CD4-positive, alpha-beta T cell treated with Interleukin-2 at 100 ng/mL for 4 hours (primary cell): ENCODE results near the gene PCYT1A.
"Not testable (repeated sequence)": the region's sequence is repeated elsewhere in the genome, so short reads cannot be mapped to it uniquely, and the experiment has no call there.

Experiments used
- DNase-seq: peaks from one replicate; pipeline ENCODE4 v3.0.0-alpha.2; 2020; ENCODE audit warnings: low spot score

The PCYT1A gene

GRCh38 chr3:196287440-196288140 is at the start of gene PCYT1A:
Gene PCYT1A, minus strand, starts transcription at chr3:196287726. Its CDS starts 17,195 bp downstream, at chr3:196270531.
- DNase-seq, result peak; percentile 77

DNA sequence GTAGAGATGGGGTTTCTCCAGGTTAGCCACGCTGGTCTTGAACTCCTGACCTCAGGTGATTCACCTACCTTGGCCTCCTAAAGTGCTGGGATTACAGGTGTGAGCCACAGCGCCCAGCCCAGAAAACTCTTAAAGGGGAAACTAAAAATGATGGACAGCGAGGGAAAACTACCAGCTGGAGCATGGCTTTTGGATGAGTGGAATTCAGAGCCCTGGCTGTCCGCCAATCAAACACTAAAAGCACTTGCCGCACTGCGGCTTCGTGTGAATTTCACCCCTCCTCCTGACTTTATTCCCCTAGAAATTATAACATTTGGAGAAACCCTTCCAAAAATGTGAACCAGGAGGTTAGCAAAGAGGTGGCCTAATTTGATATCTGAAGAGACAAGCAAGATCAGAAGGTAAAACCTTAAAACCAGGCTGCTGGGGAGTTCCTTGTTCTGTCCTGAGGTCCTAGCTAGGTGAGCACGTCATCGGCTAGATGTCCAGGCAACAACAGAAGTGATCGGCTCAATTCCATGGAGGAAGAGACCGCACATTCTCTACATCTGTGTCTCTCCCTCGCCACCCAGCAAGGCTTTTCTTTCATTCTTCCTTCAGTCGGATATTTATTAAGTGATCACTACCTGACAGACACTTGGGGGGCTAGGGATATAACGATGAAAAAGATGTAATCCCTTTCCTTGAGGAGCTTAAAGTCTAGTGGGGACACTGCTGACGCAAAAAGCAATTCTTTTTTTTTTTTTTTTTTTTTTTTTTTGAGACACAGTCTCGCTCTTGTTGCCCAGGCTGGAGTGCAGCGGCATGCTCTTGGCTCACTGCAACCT is 49.0 kb upstream of the PCYT1A start:
- DNase-seq, result no peak

DNA sequence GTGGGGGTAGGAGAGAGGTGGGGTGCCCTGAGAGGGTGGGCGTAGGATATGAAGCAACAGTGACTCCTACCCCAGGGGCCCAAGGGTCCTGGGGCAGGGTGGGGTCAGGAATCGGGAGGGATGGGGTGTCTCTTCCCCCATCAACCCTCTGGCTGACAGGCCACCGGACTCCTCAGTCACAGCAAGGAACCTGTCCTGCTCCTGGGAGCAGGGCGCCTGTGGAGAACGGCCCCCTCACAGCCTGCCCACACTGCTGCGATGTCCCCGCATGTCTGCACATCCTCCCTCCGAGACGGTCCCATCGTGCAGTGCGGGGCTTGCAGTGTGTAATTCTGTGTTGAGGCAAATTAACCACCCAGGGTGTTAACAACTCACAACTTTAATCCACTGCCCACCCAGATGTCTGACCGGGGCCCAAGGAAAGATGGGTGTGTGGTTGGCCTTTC is 48.0 kb upstream of the PCYT1A start:
- no peak for DNase-seq

DNA sequence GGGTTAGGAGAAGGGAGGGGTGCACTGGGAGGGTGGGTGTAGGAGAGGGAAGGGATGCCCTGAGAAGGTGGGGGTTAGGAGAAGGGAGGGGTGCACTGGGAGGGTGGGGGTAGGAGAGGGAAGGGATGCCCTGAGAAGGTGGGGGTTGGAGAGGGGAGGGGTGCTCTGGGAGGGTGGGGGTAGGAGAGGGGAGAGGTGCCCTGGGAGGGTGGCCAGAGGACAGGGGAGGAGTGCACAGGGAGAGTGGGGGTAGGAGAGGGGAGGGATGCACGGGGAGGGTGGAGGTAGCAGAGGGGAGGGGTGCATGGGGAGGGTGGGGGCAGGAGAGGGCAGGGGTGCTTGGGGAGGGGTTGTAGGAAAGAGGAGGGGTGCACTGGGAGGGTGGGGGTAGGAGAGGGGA is 47.5 kb upstream of the PCYT1A start:
- DNase-seq, result no peak

GRCh38 chr3:196332168-196332567 is 44.6 kb upstream of the PCYT1A start:
- no peak for DNase-seq

- DNase-seq, result no peak
Observed at GRCh38 chr3:196327405-196327804, 39.9 kb upstream of the PCYT1A start.

GRCh38 chr3:196326936-196327335 is 39.4 kb upstream of the PCYT1A start:
- DNase-seq, result no peak

DNA sequence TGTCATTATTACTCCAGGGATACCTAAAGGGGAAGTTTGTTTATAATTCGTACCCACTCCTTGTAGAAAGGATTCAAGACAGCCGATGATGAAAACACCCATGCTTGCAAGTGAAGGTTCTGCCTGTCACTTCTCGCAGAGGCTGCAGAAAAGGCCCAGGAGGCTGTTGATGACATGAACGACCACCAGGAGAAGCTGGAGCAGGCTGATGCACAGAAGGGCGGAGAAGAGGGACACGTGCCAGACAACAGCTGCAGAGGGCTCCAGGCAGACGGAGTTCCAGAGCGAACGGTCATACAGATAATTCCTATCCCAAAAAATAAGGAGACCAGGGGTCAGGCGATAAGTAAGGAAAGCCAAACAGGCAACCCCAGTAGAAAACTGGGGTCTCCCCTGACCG is 36.2 kb upstream of the PCYT1A start:
- DNase-seq, result no peak

GRCh38 chr3:196323016-196323415 is 35.5 kb upstream of the PCYT1A start:
- DNase-seq, result no peak

- DNase-seq, result no peak
Observed at GRCh38 chr3:196321162-196321561, 33.6 kb upstream of the PCYT1A start.

DNA sequence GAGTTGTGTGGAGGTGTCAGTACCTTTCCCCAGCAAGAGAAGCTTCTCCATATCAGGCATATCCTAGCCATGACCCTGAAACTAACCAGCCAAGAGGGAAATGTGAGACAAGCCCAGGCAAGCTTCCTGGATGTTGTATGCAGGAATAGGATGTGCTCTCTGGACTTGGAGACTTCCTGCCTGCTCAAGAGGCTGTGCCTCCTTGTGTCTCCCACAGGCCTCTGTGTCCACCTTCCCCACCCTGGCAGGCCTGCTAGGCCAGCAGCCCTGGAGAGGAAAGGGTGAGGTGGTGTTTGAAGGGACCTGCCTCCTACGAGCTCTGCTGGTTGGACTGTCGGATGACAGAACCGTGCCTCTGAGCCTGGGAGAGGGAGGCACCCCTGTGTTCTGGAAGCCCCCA is 32.6 kb upstream of the PCYT1A start:
- no peak for DNase-seq

DNA sequence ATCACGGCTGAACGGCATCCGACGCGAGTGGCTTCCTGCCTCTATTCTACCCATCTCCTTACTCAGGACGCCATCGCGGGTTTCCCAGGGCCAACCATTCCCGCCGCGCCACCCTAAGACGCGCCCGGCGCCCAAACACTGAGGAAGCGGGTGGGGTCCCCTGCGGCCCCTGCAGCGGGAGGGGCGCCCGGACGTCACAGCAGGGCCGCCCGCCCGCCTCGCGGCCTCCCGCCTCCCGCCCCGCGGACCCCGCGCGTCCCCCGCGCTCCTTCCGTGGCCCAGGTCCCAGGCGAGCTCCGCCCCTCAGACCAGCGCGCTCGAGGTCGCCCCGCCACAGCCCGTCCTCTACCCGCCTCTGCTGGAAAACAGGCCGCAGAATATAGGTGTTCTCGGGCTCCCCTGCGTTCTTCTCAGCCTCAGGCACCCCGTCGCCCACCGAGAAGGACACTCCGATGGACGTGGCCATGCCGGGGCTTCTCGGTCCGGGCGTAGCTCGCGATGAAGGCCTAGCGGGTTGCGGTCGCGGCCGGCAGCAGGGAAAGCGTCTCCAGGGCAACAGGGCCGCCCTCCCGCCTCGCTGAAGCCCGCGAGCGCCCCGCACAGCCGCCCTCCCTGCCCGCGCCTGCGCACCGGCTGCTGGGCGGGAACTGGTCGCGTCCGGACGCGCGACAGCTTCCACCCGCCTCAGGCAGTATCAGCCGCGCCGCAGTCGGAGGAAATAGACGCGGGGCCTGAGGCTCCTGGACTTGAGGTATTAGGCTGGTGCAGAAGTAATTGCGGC is 30.4 kb upstream of the PCYT1A start, which contains the start of gene DYNLT2B:
DYNLT2B (minus strand) TSS at position 554 of the 781 bp plus-strand sequence; CDS start at position 466, 88 bp downstream.
- peak; percentile 87 for DNase-seq

- not testable (repeated sequence) for DNase-seq
Observed at GRCh38 chr3:196316799-196317686, 29.5 kb upstream of the PCYT1A start.

- DNase-seq, result no peak
Observed at GRCh38 chr3:196315821-196316220, 28.3 kb upstream of the PCYT1A start.

- DNase-seq, result no peak
Observed at GRCh38 chr3:196314597-196314996, 27.1 kb upstream of the PCYT1A start.

- DNase-seq, result not testable (repeated sequence)
Observed at GRCh38 chr3:196314086-196314485, 26.6 kb upstream of the PCYT1A start.

GRCh38 chr3:196302960-196303359 is 15.4 kb upstream of the PCYT1A start:
- DNase-seq, result not testable (repeated sequence)

DNA sequence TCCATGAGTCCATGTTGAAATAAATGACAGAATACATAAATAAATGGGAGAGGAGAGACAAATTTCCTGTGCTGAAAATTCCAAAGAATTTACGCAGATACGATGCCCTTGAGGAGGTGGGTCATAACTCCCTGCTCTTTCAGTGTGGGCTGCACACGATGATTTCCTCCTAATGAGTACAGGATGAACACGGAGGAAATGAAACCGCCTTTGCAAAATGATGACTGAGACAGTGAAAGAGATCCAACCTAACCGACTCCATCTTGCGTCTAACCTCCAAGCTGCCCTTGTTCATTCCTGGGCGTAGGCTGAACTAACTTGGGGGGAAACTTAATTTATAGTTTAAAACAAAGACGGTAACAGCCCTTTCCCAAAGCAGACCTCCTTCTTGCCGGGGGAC is 15.0 kb upstream of the PCYT1A start:
- not testable (repeated sequence) for DNase-seq

DNA sequence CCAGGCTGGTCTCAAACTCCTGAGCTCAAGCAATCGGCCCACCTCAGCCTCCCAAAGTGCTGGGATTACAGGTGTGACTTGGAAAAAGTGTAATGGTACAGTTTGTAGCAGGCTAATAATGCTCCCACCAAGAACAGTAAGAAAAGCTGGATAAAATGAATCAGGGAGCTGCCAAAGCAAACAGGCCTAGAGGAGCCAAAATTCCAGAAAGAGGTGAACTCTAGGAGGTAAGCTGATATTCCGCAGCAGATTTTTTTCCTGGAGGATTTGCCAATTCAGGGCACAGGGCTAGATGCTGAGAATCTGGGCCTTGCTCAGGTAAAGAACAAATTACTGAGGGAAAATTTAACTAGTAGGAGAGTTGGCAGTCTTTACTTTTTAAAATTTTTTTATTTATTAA is 11.0 kb upstream of the PCYT1A start:
- no peak for DNase-seq

GRCh38 chr3:196292286-196292923 is 4.9 kb upstream of the PCYT1A start:
- DNase-seq, result no peak

- no peak for DNase-seq
Observed at GRCh38 chr3:196288141-196288460, 575 bp upstream of the PCYT1A start.
